DOHH2 (cell line): ENCODE measurements around the gene ZNF502.

Experiments used
- EZH2phosphoT487 ChIP-seq: fragments of 200-600 bp; sonication (generic); IDR thresholded peaks from 2 replicates; pipeline ENCODE4 v1.6.1; 2017; ENCODE audit warnings: borderline replicate concordance, mild to moderate bottlenecking, antibody characterized with exemption, low read length, moderate library complexity, mixed read lengths
- TF ChIP-seq, protein P1 (sequence below): fragments of 200-600 bp; sonication (generic); IDR thresholded peaks from one replicate; pipeline ENCODE4 v1.5.1; 2014; ENCODE audit warnings: antibody characterized with exemption, mild to moderate bottlenecking, low read depth, low read length; ENCODE audit not compliant: poor library complexity, severe bottlenecking

- TF ChIP-seq, protein P1, sequence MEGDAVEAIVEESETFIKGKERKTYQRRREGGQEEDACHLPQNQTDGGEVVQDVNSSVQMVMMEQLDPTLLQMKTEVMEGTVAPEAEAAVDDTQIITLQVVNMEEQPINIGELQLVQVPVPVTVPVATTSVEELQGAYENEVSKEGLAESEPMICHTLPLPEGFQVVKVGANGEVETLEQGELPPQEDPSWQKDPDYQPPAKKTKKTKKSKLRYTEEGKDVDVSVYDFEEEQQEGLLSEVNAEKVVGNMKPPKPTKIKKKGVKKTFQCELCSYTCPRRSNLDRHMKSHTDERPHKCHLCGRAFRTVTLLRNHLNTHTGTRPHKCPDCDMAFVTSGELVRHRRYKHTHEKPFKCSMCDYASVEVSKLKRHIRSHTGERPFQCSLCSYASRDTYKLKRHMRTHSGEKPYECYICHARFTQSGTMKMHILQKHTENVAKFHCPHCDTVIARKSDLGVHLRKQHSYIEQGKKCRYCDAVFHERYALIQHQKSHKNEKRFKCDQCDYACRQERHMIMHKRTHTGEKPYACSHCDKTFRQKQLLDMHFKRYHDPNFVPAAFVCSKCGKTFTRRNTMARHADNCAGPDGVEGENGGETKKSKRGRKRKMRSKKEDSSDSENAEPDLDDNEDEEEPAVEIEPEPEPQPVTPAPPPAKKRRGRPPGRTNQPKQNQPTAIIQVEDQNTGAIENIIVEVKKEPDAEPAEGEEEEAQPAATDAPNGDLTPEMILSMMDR: no peak
- TF ChIP-seq EZH2phosphoT487: no peak
Observed at GRCh38 chr3:44669760-44670159, 42.7 kb upstream of the ZNF502 start.
